Prostate gland (tissue), 2 donors: ENCODE measurements around the gene KAZN.

Experiments used
- POLR2AphosphoS5 ChIP-seq: sonication (generic); formaldehyde crosslinking; IDR thresholded peaks from one replicate; pipeline ENCODE4 v1.6.1; 2017; ENCODE audit warnings: antibody characterized with exemption
- TF ChIP-seq, protein P1 (sequence below), 4 experiments: fragments of 200-600 bp in 2 of 4; fragments of 450-650 bp in 2 of 4; sonication (generic) in 2 of 4; IDR thresholded peaks; 1 replicate in 3 of 4; 2 replicates in 1 of 4; pipeline ENCODE4 v1.5.1; 2016 to 2019; ENCODE audit warnings: antibody characterized with exemption in 4 of 4, mild to moderate bottlenecking in 2 of 4, moderate library complexity in 2 of 4

DNA sequence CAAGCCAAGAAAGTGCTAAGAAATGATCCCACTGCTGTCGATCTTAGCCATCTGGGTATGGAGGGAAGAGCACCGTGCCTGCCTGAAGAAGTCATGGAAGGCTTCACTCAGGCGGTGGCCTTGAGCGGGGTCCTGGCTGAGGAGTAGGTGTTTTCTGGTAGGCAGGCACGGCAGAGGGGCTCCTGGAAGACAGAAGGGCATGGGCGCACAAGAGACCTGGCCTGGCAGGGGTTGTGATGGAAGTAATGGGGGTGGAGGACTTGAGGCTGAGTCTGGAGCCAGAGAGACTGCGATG lies 185.1 kb downstream of the KAZN start:
- TF ChIP-seq, protein P1, sequence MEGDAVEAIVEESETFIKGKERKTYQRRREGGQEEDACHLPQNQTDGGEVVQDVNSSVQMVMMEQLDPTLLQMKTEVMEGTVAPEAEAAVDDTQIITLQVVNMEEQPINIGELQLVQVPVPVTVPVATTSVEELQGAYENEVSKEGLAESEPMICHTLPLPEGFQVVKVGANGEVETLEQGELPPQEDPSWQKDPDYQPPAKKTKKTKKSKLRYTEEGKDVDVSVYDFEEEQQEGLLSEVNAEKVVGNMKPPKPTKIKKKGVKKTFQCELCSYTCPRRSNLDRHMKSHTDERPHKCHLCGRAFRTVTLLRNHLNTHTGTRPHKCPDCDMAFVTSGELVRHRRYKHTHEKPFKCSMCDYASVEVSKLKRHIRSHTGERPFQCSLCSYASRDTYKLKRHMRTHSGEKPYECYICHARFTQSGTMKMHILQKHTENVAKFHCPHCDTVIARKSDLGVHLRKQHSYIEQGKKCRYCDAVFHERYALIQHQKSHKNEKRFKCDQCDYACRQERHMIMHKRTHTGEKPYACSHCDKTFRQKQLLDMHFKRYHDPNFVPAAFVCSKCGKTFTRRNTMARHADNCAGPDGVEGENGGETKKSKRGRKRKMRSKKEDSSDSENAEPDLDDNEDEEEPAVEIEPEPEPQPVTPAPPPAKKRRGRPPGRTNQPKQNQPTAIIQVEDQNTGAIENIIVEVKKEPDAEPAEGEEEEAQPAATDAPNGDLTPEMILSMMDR (IDR thresholded peaks at IDR 0.05): no peak
- TF ChIP-seq POLR2AphosphoS5: no peak
